ENCODE results near the gene RTN4R.

DNA sequence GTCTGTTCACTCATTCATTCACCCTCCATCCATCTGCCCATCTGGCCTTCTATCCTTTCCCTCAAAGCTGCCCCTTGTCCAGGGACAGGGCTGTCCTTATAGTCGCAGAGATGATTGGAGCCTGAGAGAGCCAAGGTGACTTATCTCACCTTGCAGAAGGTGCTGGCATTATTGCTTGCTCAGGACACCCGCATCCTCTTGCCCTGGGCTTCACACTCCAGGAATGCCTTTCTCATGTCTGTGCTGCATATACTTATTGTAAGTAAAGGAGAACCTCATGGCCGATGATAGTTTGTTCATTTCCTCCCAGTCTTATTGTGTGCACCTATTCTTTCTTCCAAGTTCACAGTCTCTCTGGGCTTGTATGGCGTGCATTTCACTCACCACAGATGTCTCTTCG, 68.2 kb downstream of the RTN4R start:
- TF ChIP-seq CTCF (conservative IDR thresholded peaks at IDR 0.05; ENCODE audit: low read length): no peak
- TF ChIP-seq EZH2phosphoT487 (IDR thresholded peaks at IDR 0.05; ENCODE audit: borderline replicate concordance): no peak

All from Loucy (cell line).